AG04450 (cell line): ENCODE data around the gene HOXC12. TPM values are rescaled to one million over a fixed set of nuclear protein-coding genes. Genes with fewer than 3 reads are reported as not detected.

Experiments used
- CTCF ChIA-PET: fragments of 300-600, 350-600 bp; formaldehyde crosslinking; extraction: SDS; loops from one replicate; lab custom pipeline; 2022; ENCODE audit warnings: antibody characterized with exemption, inconsistent platforms; lab: Charles Lee
- POLR2A ChIA-PET: fragments of 350-600 bp; formaldehyde crosslinking; extraction: SDS; loops from one replicate; lab custom pipeline; 2021; ENCODE audit warnings: antibody characterized with exemption, inconsistent platforms; lab: Yijun Ruan, JAX
- DNase-seq: peaks from one replicate; pipeline ENCODE4 v3.0.0-alpha.2; 2011; ENCODE audit warnings: low read depth, low spot score
- H3K27ac ChIP-seq: one replicate; pipeline ENCODE4 v1.5.1; 2012; ENCODE audit warnings: low read depth, low read length, control low read depth
- H3K27me3 ChIP-seq: one replicate; pipeline ENCODE4 v1.6.0; 2012; ENCODE audit warnings: low read length; ENCODE audit not compliant: control insufficient read depth, insufficient read depth
- H3K4me3 ChIP-seq: 2 replicates; pipeline ENCODE4 v1.5.1; 2011; ENCODE audit warnings: mild to moderate bottlenecking, low read depth, low read length, control low read depth
- H3K9me3 ChIP-seq: 2 replicates; pipeline ENCODE4 v1.5.1; 2012; ENCODE audit warnings: low read length; ENCODE audit not compliant: control insufficient read depth, insufficient read depth
- CTCF ChIP-seq: IDR thresholded peaks from 2 replicates; pipeline ENCODE4 v1.5.1; 2011; ENCODE audit warnings: low read depth, low read length, control low read depth, inconsistent platforms
- polyA plus RNA-seq: library from polyadenylated mRNA; depleted of rRNA; stranded (reverse); fragments of >200 nt; gene quantifications from 2 replicates; pipeline ENCODE4 v1.2.3, GENCODE V29; 2011

HOXC12 gene
- polyA plus RNA-seq, 1 experiment, result not detected

- Histone ChIP-seq H3K27me3 (peaks cover 91% of the 10 kb centered on the region), H3K4me3 (no peak overlapping the region), H3K9me3 (peaks cover 19% of the 10 kb centered on the region; the same call in 1 of the 2 replicates), H3K27ac (no peak overlapping the region)
- no peak for TF ChIP-seq CTCF
- ChIA-PET POLR2A (no interaction called here), CTCF (no interaction called here)
- no peak for DNase-seq
Observed at GRCh38 chr12:53950789-53951576, 3.7 kb upstream of the HOXC12 start.

- ChIA-PET CTCF (no interaction called here), POLR2A (no interaction called here)
- peaks cover 19% of the 10 kb centered on the region; the same call in 1 of the 2 replicates for H3K9me3 ChIP-seq
- H3K27ac ChIP-seq, result no peak overlapping the region
- H3K27me3 ChIP-seq, result peaks cover 94% of the 10 kb centered on the region
- no peak overlapping the region for H3K4me3 ChIP-seq
- DNase-seq, result no peak
- TF ChIP-seq CTCF, result no peak
Observed at GRCh38 chr12:53951577-53952334, 2.9 kb upstream of the HOXC12 start.

- no peak for DNase-seq
- Histone ChIP-seq H3K27ac (no peak overlapping the region), H3K9me3 (peaks cover 19% of the 10 kb centered on the region; the same call in 1 of the 2 replicates), H3K4me3 (no peak overlapping the region), H3K27me3 (peaks cover 96% of the 10 kb centered on the region)
- 0 out of 2 replicates have a peak, but pooled peaks have one; percentile 7 for TF ChIP-seq CTCF
- ChIA-PET CTCF (interaction anchor here (0.6 kb wide), 2 partner anchors 373 to 1066 kb away, joined by 3 to 5 read pairs; partner anchors contain the start of gene COPZ1), POLR2A (no interaction called here)
Observed at GRCh38 chr12:53952335-53952694, 2.4 kb upstream of the HOXC12 start.

- DNase-seq, result no peak
- H3K9me3 ChIP-seq, result peaks cover 19% of the 10 kb centered on the region; the same call in 1 of the 2 replicates
- no peak overlapping the region for H3K27ac ChIP-seq
- H3K4me3 ChIP-seq, result no peak overlapping the region
- peaks cover 96% of the 10 kb centered on the region for H3K27me3 ChIP-seq
- no peak for TF ChIP-seq CTCF
- CTCF ChIA-PET, result interaction anchor here (0.6 kb wide), 2 partner anchors 372 to 1067 kb away, joined by 3 to 5 read pairs; partner anchors contain the start of gene COPZ1
- POLR2A ChIA-PET, result no interaction called here
Observed at GRCh38 chr12:53952871-53953734, 1.6 kb upstream of the HOXC12 start.
